ENCODE measurements around the gene CCDC142.

CCDC142 gene

DNA sequence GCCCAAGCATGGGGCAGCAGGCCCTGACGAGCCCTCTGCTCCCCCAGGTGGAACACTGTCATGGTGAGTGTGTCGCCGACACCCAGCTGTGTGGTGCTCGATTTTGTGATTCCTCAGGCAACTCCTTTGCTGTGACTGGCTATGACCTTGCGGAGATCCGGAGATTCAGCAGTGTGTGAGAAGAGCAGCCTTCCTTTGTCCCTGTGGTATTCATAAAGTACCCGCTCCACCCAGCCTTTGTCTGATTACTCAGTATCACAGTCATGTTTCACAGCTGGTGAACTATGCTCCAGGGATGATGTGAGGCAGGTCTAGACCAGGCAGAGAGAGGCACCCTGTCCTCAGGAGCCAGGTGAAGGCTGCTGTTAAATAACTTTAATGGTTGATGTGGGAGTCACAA lies 57.3 kb downstream of the CCDC142 start:
- Histone ChIP-seq H3K27ac (no peak overlapping the region), H3K4me3 (ENCODE audit: low read depth, low read length) (no peak overlapping the region), H3K36me3 (replicated peaks) (peaks cover 35% of the 10 kb centered on the region), H3K27me3 (replicated peaks) (no peaks in the 10 kb centered on the region)
- DNase-seq: no peak
- in situ Hi-C loops (cut with HindIII; ENCODE audit: low pct_ligation_motif_present, low sequenced_read_pairs): no loop called here
- TF ChIP-seq, protein P1, sequence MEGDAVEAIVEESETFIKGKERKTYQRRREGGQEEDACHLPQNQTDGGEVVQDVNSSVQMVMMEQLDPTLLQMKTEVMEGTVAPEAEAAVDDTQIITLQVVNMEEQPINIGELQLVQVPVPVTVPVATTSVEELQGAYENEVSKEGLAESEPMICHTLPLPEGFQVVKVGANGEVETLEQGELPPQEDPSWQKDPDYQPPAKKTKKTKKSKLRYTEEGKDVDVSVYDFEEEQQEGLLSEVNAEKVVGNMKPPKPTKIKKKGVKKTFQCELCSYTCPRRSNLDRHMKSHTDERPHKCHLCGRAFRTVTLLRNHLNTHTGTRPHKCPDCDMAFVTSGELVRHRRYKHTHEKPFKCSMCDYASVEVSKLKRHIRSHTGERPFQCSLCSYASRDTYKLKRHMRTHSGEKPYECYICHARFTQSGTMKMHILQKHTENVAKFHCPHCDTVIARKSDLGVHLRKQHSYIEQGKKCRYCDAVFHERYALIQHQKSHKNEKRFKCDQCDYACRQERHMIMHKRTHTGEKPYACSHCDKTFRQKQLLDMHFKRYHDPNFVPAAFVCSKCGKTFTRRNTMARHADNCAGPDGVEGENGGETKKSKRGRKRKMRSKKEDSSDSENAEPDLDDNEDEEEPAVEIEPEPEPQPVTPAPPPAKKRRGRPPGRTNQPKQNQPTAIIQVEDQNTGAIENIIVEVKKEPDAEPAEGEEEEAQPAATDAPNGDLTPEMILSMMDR (IDR thresholded peaks at IDR 0.05; ENCODE audit: low read depth, low read length, missing control alignments): no peak

DNA sequence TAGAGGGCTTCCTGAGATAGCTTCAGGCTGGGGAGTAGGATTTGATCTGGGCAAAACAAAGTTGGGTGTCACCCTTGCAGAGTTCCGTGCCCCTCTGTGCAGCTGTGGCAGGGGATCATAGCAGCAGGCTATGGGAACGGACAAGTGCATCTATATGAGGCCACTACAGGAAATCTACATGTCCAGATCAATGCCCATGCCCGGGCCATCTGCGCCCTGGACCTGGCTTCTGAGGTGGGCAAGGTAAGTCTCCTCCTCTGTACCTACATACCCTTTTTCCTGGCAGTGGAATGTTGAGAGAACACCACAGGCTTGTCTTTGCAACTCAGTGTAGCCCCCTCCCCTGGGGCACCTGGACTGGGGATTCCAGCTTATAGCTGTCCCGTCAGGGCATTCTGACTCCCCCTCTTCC lies 57.8 kb downstream of the CCDC142 start:
- DNase-seq: no peak
- Histone ChIP-seq H3K27me3 (replicated peaks) (no peaks in the 10 kb centered on the region), H3K36me3 (replicated peaks) (peaks cover 35% of the 10 kb centered on the region), H3K27ac (no peak overlapping the region), H3K4me3 (ENCODE audit: low read depth, low read length) (no peak overlapping the region)
- in situ Hi-C loops (cut with HindIII; ENCODE audit: low pct_ligation_motif_present, low sequenced_read_pairs): no loop called here
- TF ChIP-seq, protein P1 (IDR thresholded peaks at IDR 0.05; ENCODE audit: low read depth, low read length, missing control alignments): no peak

DNA sequence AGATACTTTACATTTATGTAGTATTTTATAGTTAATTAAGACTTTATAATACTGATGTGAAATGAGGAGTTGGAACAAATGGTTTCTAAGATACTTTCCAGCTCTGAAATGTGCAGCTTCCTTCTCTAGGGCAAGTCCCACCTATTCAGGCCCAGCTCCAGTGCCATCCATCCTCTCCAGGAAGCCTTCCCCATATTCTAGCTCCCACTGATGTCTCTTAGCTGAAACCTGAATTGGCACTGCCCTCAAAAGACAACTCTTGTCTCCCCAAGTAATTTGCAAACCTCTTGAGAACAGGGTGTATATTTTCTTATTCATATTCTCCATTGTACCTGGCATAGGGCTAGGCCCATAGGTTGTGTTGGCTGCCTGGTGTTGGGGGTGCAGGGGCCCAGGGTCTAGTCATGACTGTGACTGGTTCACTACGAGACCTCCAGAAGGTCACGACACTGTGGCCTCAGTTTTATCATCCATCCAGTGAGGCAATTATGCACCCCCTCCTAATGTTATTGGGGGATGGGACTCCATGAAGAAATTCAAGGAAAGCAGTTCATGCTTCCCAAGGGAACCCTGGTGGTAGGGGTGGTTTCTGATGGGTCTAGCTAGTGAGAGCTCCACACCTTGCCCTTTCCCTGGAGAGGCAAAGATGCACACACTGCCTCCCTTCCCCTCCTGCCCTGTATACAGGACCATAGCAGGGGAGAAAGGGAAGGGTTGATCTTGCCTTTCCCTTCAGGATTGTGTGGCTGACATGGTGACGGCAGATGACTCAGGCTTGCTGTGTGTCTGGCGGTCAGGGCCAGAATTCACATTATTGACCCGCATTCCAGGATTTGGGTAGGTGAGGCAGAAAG lies 58.4 kb downstream of the CCDC142 start:
- in situ Hi-C loops (cut with HindIII; ENCODE audit: low pct_ligation_motif_present, low sequenced_read_pairs): no loop called here

More for the DNA sequence above, 58.4 kb downstream of the CCDC142 start:
- TF ChIP-seq, protein P1 (IDR thresholded peaks at IDR 0.05; ENCODE audit: low read depth, low read length, missing control alignments): no peak
- no peak overlapping the region for H3K27ac ChIP-seq
- H3K4me3 ChIP-seq (ENCODE audit: low read depth, low read length): no peak overlapping the region
- no peaks in the 10 kb centered on the region for H3K27me3 ChIP-seq (replicated peaks)
- H3K36me3 ChIP-seq (replicated peaks): peaks cover 33% of the 10 kb centered on the region
- no peak for DNase-seq

All from brain microvascular endothelial cell (primary cell).